GM19351 (cell line): ENCODE measurements around the gene IDH3G.

Source experiments
- ATAC-seq: cut with Tn5 transposase; IDR thresholded peaks from one replicate; pipeline ENCODE4 v1.9.1; 2021; ENCODE audit warnings: mild to moderate bottlenecking, moderate library complexity; ENCODE audit not compliant: unreplicated experiment

The IDH3G gene

DNA sequence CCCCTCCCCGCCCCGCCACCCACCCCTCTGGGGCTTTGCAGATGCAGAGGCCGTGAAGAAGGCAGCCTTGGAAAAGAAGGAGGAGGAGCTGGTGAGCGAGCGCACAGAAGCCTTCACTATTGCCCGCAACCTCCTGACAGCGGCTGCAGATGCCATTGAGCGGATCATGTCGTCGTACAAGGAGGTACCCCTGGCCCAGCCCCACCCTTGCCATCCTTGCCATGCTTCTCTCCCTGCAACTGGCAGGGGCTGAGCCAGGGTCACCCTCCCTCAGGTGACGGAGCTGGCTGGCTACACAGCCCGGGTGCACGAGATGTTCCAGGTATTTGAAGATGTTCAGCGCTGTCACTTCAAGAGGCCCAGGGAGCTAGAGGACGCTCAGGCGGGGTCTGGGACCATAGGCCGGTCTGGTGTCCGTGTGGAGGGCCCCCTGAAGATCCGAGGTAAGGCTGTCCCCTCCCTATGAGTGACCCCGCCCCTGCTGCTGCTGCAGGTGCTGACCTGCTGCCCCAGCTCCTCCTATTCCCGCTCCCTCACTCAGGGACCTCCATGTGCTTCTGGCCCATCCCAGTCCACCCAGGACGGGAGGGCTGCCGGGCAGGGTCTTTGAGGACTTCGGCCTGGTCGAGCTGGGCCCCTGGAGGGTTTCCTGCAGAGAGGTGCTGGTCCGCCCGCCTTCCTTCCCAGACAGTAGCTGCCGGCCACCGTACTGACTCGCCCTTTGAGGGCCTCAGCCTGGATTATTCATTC, 57.9 kb downstream of the IDH3G start:
- ATAC-seq = no peak
